Melanocyte of skin (primary cell): ENCODE measurements around the gene DNAJA4. TPM values are rescaled to one million over a fixed set of nuclear protein-coding genes. Genes with fewer than 3 reads are reported as not detected.

Experiments used
- small RNA-seq, 2 donors: library from RNA; depleted of rRNA; stranded (forward); fragments of <200 nt; gene quantifications; one replicate each; pipeline ENCODE3, GENCODE V24; 2012
- total RNA-seq, 2 donors: library from RNA; depleted of rRNA; stranded (reverse); fragments of >200 nt; gene quantifications; 2 replicates each; pipeline ENCODE4 v1.2.3, GENCODE V29; 2012

The DNAJA4 gene
- 10 to 100 TPM; 37.2 to 50.3 TPM for total RNA-seq

DNA sequence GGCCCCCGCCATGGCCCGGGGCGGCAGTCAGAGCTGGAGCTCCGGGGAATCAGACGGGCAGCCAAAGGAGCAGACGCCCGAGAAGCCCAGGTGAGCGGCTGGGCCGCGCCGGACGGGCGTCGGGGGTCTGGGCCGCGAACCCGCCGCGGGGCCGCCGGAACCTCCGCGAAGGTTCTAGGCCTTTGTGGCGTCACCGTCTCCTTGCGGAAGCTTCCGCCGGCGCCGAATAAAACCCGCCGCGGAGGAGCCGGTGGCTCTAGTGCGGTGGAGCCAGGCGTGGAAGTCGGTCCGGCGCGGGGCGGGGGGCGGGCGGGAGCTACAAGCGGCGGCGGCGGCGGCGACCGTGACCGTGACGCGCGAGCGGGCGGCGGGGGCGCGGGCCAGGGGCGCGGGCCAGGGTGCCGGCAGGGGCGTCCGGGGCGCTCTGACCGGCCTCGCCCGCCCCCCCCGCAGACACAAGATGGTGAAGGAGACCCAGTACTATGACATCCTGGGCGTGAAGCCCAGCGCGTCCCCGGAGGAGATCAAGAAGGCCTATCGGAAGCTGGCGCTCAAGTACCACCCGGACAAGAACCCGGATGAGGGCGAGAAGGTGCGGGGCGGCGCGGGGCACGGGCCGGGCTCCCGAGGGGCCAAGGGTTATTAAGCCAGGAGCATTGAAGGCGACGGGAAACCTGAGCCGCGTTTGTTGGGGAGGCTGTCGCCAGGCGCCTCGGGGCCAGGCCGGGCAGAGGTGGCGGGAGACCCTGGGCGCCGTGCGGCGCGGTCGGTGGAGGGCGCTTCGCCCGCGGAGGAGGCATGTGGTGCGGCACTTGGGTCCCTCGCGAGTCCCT lies at the start of gene DNAJA4:
Gene DNAJA4, plus strand, starts transcription at position 259 of the 833 bp plus-strand sequence. Its CDS starts 202 bp downstream, at position 461.

DNA sequence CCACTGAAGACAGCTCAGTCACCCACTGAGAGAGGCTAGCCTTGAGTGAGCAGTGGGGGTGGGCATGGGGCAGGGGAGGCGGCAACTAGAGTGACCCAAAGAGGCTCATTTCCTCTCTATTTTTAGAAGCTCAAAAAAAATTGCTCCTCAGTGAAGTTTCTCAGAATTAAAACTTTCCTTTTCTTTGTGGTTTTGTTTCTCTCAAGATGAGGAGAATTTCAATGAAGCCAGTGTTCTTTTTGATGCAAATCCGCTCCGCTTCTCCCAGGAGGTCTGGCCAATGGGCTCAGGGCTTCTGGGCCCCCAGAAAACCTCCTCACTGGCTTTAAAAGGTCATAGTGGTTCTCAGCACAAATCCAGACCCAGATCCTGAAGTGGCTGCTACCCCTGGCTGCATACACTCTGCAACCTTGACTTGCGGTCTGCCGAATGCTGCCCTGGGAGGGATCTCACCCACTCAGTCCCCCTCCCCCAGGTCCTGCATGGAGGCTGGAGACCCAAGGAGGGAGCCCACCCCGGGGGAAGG lies 29.8 kb upstream of the DNAJA4 start, which contains the start of gene ACSBG1:
Gene ACSBG1, minus strand, starts transcription at position 51 of the 526 bp plus-strand sequence. CDS start 64 bp downstream, outside the sequence.

DNA sequence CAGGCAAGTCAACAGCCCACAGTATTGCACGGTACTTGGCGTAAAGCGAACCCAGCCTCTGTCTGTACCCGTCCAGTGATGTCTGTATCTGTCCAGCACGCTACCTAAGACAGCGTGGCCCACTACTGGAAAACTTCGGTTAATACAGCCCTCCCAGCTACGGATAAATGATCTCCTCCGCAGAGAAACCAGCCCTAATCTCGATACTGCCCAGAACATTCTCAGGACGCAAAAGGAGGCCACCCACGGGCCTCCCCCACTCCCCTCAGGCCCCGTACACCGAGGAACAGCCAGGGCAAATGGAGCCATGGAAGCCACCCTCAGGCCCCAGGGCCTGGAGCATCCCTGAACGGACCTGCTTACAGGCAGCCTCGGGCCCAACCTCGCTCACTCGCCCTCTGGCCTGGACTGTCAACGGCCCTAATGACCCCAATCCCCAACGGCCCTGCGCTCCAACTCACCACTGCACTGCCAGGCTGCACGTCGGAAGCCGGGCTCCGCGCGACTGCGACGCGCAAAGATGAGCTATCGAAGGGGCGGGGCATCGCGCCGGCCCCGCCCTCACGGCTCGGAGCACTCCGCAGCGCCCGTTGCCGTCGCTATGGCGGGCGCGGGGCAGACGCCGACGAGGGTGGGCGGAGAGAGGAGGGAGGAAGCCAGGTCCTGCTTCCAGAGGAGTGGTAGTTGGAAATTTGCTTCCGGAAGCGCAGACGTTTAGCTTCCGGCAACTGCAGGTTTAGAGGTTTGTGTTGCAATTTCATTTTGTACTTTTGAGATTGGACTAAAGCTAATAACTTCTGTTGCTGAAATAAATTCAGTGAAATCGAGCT lies 35.0 kb downstream of the DNAJA4 start, which contains the start of gene SKIC8:
Gene SKIC8, minus strand, starts transcription at position 509 of the 830 bp plus-strand sequence. CDS start 3,923 bp downstream, outside the sequence.

Small RNA genes within 50 kb of the gene (small RNA-seq; reads per million reads assigned to genes)
- gene AC090607.5: 0.99 to 1.5 reads per million in 2 donors

Other genes with a start within 250 kb of the DNAJA4 start
- gene TBC1D2B, start 186.9 kb upstream of the DNAJA4 start, total RNA-seq: 10 to 100 TPM; 22.3 to 33.4 TPM
- gene SH2D7, start 172.0 kb upstream of the DNAJA4 start, total RNA-seq: not detected
- 10 to 100 TPM; 10.3 to 12.0 TPM for gene CIB2, start 133.1 kb upstream of the DNAJA4 start, total RNA-seq
- 10 to 100 TPM; 38.9 to 65.6 TPM for gene IDH3A, start 115.2 kb upstream of the DNAJA4 start, total RNA-seq
- under 1 TPM; 0.33 to 0.34 TPM for gene ACSBG1, start 30.0 kb upstream of the DNAJA4 start, total RNA-seq
- 100 to 1,000 TPM; 110 to 140 TPM for gene SKIC8, start 35.0 kb downstream of the DNAJA4 start, total RNA-seq
- gene CRABP1, start 75.8 kb downstream of the DNAJA4 start, total RNA-seq: not detected
- 10 to 100 TPM; 25.1 to 31.3 TPM for gene IREB2, start 173.7 kb downstream of the DNAJA4 start, total RNA-seq
- 1 to 10 TPM; 3.7 to 7.9 TPM for gene HYKK, start 243.0 kb downstream of the DNAJA4 start, total RNA-seq